Stimulated activated CD4-positive, alpha-beta T cell treated with anti-CD3 and anti-CD28 coated beads, Interleukin-2, amount 100 ng/mL, for 4 hours (primary cell): Measurements from ENCODE around the gene SERINC3.

Source experiments
- DNase-seq: peaks from one replicate; pipeline ENCODE4 v3.0.0-alpha.2; 2020; ENCODE audit warnings: low read depth

Gene SERINC3

GRCh38 chr20:44463466-44463865, 58.4 kb downstream of the SERINC3 start:
- no peak for DNase-seq

- no peak for DNase-seq
These were observed 60.1 kb downstream of the SERINC3 start for GRCh38 chr20:44461803-44462174.

GRCh38 chr20:44461142-44461802, 60.6 kb downstream of the SERINC3 start:
- no peak for DNase-seq

GRCh38 chr20:44460795-44461141, 61.1 kb downstream of the SERINC3 start:
- no peak for DNase-seq

GRCh38 chr20:44459271-44459670, 62.6 kb downstream of the SERINC3 start:
- DNase-seq = no peak

GRCh38 chr20:44457016-44457415, 64.9 kb downstream of the SERINC3 start:
- no peak for DNase-seq

- DNase-seq = no peak
These were observed 65.3 kb downstream of the SERINC3 start for GRCh38 chr20:44456611-44457010.

- DNase-seq = no peak
These were observed 66.7 kb downstream of the SERINC3 start for GRCh38 chr20:44455126-44455525.

GRCh38 chr20:44454306-44454963, 67.4 kb downstream of the SERINC3 start:
- DNase-seq = no peak

- DNase-seq = no peak
These were observed 70.9 kb downstream of the SERINC3 start for GRCh38 chr20:44450903-44451450.

- no peak for DNase-seq
These were observed 71.5 kb downstream of the SERINC3 start for GRCh38 chr20:44450281-44450889.

GRCh38 chr20:44449864-44450263, 72.0 kb downstream of the SERINC3 start:
- DNase-seq = no peak

- DNase-seq = no peak
These were observed 72.9 kb downstream of the SERINC3 start for GRCh38 chr20:44448753-44449546.

GRCh38 chr20:44447827-44448419, 73.9 kb downstream of the SERINC3 start:
- no peak for DNase-seq
